Measurements from ENCODE around the gene PRMT5.

DNA sequence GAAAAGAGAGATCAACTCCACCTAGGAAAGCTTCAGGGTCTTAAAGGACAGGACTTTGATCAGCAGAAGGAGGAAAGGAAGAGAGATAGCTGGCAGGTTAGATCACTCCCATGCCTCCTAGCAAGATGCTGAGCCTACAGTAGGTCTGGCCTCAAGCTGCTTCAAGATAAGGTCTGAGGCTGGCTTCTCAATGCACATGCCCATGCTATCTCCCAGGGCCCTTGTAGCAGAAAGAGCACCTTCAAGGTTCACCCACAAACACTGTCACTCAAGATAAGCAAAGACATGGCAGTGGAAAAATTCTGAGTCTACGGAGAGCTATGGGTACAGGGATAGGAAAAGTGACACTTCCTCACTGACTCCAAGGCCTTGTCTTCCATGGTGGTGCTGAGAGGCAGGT is 31.8 kb downstream of the PRMT5 start:
- no peak for TF ChIP-seq POLR2A (IDR thresholded peaks at IDR 0.05)
- TF ChIP-seq, protein P1, sequence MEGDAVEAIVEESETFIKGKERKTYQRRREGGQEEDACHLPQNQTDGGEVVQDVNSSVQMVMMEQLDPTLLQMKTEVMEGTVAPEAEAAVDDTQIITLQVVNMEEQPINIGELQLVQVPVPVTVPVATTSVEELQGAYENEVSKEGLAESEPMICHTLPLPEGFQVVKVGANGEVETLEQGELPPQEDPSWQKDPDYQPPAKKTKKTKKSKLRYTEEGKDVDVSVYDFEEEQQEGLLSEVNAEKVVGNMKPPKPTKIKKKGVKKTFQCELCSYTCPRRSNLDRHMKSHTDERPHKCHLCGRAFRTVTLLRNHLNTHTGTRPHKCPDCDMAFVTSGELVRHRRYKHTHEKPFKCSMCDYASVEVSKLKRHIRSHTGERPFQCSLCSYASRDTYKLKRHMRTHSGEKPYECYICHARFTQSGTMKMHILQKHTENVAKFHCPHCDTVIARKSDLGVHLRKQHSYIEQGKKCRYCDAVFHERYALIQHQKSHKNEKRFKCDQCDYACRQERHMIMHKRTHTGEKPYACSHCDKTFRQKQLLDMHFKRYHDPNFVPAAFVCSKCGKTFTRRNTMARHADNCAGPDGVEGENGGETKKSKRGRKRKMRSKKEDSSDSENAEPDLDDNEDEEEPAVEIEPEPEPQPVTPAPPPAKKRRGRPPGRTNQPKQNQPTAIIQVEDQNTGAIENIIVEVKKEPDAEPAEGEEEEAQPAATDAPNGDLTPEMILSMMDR (IDR thresholded peaks at IDR 0.05) = no peak

All from lower leg skin (tissue), 3 donors.